Panc1 (cell line): ENCODE data around the gene SLC5A6. TPM values are rescaled to one million over a fixed set of nuclear protein-coding genes. Genes with fewer than 3 reads are reported as not detected.

Experiments used
- ATAC-seq: fragments of 200-7000 bp; cut with Tn5 transposase; 2 replicates; pipeline ENCODE4 v1.9.1; 2020; ENCODE audit warnings: mild to moderate bottlenecking, moderate library complexity
- BruUV-seq: library from RNA; stranded (reverse); fragments of 400-500 nt; replicated peaks from 2 replicates; lab custom pipeline; 2021; lab: Mats Ljungman, UMichigan
- CTCF ChIA-PET: fragments of 300-600 bp; sonication (Branson Sonifier 250); formaldehyde crosslinking; loops from one replicate; lab custom pipeline; 2022; ENCODE audit warnings: antibody characterized with exemption; lab: Charles Lee
- POLR2A ChIA-PET: fragments of 300-600 bp; sonication (Branson Sonifier 250); formaldehyde crosslinking; loops from one replicate; lab custom pipeline; 2022; ENCODE audit warnings: antibody characterized with exemption; lab: Charles Lee
- DNase-seq: peaks from one replicate; pipeline ENCODE4 v3.0.0-alpha.2; 2010; ENCODE audit warnings: low read depth, low spot score
- H3K27ac ChIP-seq: 2 replicates; pipeline ENCODE4 v1.5.1; 2011; ENCODE audit warnings: mild to moderate bottlenecking, low read length, inconsistent platforms
- H3K27me3 ChIP-seq: fragments of 200-500 bp; sonication (Bioruptor generic); 2 replicates; pipeline ENCODE4 v1.6.0; 2014; ENCODE audit warnings: low read length, inconsistent platforms; ENCODE audit not compliant: control insufficient read depth, insufficient read depth
- H3K36me3 ChIP-seq: fragments of 200-500 bp; sonication (Bioruptor generic); 2 replicates; pipeline ENCODE4 v1.5.1; 2014; ENCODE audit warnings: inconsistent platforms, mild to moderate bottlenecking, low read length, moderate library complexity; ENCODE audit not compliant: control insufficient read depth, insufficient read depth
- H3K4me1 ChIP-seq: 2 replicates; pipeline ENCODE4 v1.5.1; 2011; ENCODE audit warnings: inconsistent platforms, mild to moderate bottlenecking, low read length, moderate library complexity; ENCODE audit not compliant: control insufficient read depth, insufficient read depth
- H3K4me3 ChIP-seq, 2 experiments: 2 replicates each; pipeline ENCODE4 v1.5.1; 2011 to 2012; ENCODE audit warnings: low read depth in 2 of 2, low read length in 2 of 2, mild to moderate bottlenecking in 2 of 2, inconsistent platforms in 1 of 2, moderate library complexity in 1 of 2
- H3K9me3 ChIP-seq: fragments of 200-500 bp; sonication (Bioruptor generic); 2 replicates; pipeline ENCODE4 v1.5.1; 2014; ENCODE audit warnings: low read depth, mild to moderate bottlenecking, inconsistent platforms, low read length, moderate library complexity; ENCODE audit not compliant: control insufficient read depth, insufficient read depth
- POLR2AphosphoS5 ChIP-seq: IDR thresholded peaks from 2 replicates; pipeline ENCODE4 v1.6.1; 2012; ENCODE audit warnings: mild to moderate bottlenecking, low read depth, low read length, moderate library complexity
- SIN3A ChIP-seq: IDR thresholded peaks from 2 replicates; pipeline ENCODE4 v1.6.1; 2012; ENCODE audit warnings: low read depth, mild to moderate bottlenecking, low read length, moderate library complexity, borderline replicate concordance; ENCODE audit not compliant: insufficient read depth
- TCF7L2 ChIP-seq: IDR thresholded peaks from 2 replicates; pipeline ENCODE4 v1.6.1; 2011; ENCODE audit warnings: mild to moderate bottlenecking, low read depth, low read length, inconsistent platforms
- in situ Hi-C: cut with HindIII; loops from 2 replicates; pipeline ENCODE4 v1.10.0; 2016; ENCODE audit warnings: low sequenced_read_pairs, low pct_unique_long_range_greater_than_20kb
- intact Hi-C: fragments of 100-400 bp; cut with micrococcal nuclease; formaldehyde crosslinking; loops from one replicate; pipeline ENCODE4 v1.10.0; 2022; ENCODE audit not compliant: unreplicated experiment
- total RNA-seq: library from RNA; stranded (reverse); gene quantifications from one replicate; pipeline ENCODE4 v1.2.1, GENCODE V29; 2021; ENCODE audit not compliant: unreplicated experiment
- TF ChIP-seq, protein P1 (sequence below), 2 experiments: IDR thresholded peaks; 2 replicates each; pipeline ENCODE4 v1.6.1; 2011 to 2012; ENCODE audit warnings: low read depth in 2 of 2, control low read depth in 1 of 2, low read length in 1 of 2, mild to moderate bottlenecking in 1 of 2, moderate library complexity in 1 of 2; ENCODE audit not compliant: insufficient read depth in 1 of 2
- TF ChIP-seq, protein P2 (sequence below): fragments of 450-650 bp; IDR thresholded peaks from 2 replicates; pipeline ENCODE4 v1.5.1; 2017; ENCODE audit warnings: mild to moderate bottlenecking

SLC5A6 gene
- total RNA-seq, 1 experiment from 2014 or later, result 74.5 TPM

DNA sequence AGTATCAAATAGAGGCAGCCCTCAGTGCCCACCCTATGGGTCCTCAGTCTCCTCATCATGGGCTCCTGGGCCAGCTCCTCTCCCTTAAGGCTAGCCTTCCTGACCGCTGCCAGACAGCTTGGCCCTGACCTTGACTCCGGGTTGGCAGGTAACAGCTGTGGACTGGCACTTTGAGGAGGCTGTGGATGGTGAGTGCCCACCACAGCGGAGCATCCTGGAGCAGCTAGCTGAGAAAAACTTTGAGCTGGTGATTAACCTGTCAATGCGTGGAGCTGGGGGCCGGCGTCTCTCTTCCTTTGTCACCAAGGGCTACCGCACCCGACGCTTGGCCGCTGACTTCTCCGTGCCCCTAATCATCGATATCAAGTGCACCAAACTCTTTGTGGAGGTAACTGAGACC lies 24.1 kb upstream of the SLC5A6 start:
- ATAC-seq (no peak), DNase-seq (no peak)
- Histone ChIP-seq H3K36me3 (peaks cover 43% of the 10 kb centered on the region), H3K4me1 (no peaks in the 10 kb centered on the region), H3K9me3 (no peaks in the 10 kb centered on the region), H3K27ac (no peak overlapping the region), H3K4me3 (no peak overlapping the region), H3K27me3 (no peaks in the 10 kb centered on the region)
- ChIA-PET POLR2A (no interaction called here), CTCF (no interaction called here)
- in situ Hi-C loops, result no loop called here
- TF ChIP-seq SIN3A (no peak), POLR2AphosphoS5 (no peak), TCF7L2 (no peak)
- TF ChIP-seq, protein P1, sequence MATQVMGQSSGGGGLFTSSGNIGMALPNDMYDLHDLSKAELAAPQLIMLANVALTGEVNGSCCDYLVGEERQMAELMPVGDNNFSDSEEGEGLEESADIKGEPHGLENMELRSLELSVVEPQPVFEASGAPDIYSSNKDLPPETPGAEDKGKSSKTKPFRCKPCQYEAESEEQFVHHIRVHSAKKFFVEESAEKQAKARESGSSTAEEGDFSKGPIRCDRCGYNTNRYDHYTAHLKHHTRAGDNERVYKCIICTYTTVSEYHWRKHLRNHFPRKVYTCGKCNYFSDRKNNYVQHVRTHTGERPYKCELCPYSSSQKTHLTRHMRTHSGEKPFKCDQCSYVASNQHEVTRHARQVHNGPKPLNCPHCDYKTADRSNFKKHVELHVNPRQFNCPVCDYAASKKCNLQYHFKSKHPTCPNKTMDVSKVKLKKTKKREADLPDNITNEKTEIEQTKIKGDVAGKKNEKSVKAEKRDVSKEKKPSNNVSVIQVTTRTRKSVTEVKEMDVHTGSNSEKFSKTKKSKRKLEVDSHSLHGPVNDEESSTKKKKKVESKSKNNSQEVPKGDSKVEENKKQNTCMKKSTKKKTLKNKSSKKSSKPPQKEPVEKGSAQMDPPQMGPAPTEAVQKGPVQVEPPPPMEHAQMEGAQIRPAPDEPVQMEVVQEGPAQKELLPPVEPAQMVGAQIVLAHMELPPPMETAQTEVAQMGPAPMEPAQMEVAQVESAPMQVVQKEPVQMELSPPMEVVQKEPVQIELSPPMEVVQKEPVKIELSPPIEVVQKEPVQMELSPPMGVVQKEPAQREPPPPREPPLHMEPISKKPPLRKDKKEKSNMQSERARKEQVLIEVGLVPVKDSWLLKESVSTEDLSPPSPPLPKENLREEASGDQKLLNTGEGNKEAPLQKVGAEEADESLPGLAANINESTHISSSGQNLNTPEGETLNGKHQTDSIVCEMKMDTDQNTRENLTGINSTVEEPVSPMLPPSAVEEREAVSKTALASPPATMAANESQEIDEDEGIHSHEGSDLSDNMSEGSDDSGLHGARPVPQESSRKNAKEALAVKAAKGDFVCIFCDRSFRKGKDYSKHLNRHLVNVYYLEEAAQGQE (IDR thresholded peaks at IDR 0.05; ENCODE audit: insufficient read depth in 1 of 2, low read depth in 2 of 2, low read length in 1 of 2), result no peak
- TF ChIP-seq, protein P2, sequence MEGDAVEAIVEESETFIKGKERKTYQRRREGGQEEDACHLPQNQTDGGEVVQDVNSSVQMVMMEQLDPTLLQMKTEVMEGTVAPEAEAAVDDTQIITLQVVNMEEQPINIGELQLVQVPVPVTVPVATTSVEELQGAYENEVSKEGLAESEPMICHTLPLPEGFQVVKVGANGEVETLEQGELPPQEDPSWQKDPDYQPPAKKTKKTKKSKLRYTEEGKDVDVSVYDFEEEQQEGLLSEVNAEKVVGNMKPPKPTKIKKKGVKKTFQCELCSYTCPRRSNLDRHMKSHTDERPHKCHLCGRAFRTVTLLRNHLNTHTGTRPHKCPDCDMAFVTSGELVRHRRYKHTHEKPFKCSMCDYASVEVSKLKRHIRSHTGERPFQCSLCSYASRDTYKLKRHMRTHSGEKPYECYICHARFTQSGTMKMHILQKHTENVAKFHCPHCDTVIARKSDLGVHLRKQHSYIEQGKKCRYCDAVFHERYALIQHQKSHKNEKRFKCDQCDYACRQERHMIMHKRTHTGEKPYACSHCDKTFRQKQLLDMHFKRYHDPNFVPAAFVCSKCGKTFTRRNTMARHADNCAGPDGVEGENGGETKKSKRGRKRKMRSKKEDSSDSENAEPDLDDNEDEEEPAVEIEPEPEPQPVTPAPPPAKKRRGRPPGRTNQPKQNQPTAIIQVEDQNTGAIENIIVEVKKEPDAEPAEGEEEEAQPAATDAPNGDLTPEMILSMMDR, result no peak
- no TSS peak for BruUV-seq
- intact Hi-C loops, result no loop called here

DNA sequence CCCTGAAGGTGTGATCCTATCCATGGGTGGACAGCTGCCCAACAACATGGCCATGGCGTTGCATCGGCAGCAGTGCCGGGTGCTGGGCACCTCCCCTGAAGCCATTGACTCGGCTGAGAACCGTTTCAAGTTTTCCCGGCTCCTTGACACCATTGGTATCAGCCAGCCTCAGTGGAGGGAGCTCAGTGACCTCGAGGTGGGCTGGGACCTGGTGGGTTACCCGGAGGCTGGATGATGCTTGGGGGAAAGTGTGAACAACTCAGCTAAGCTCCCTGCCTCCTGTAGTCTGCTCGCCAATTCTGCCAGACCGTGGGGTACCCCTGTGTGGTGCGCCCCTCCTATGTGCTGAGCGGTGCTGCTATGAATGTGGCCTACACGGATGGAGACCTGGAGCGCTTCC lies 21.3 kb upstream of the SLC5A6 start:
- CTCF ChIA-PET, result no interaction called here
- intact Hi-C loops, result no loop called here
- ATAC-seq, result no peak
- H3K27me3 ChIP-seq, result no peaks in the 10 kb centered on the region
- H3K27ac ChIP-seq, result no peak overlapping the region
- in situ Hi-C loops, result no loop called here
- BruUV-seq, result no TSS peak
- H3K9me3 ChIP-seq, result no peaks in the 10 kb centered on the region
- TF ChIP-seq TCF7L2 (no peak), SIN3A (no peak), POLR2AphosphoS5 (no peak)
- TF ChIP-seq, protein P2, result no peak
- TF ChIP-seq, protein P1 (IDR thresholded peaks at IDR 0.05; ENCODE audit: insufficient read depth in 1 of 2, low read depth in 2 of 2, low read length in 1 of 2), result no peak
- H3K4me3 ChIP-seq, result no peak overlapping the region
- no peak for DNase-seq
- H3K36me3 ChIP-seq, result peaks cover 36% of the 10 kb centered on the region
- POLR2A ChIA-PET, result interaction anchor here (0.6 kb wide), 1 partner anchor 22 kb away, joined by 3 read pairs; the partner anchor contains the start of genes ATRAID and SLC5A6
- H3K4me1 ChIP-seq, result no peaks in the 10 kb centered on the region
